GM12873 (cell line): ENCODE results near the gene SLC26A9.

Experiments used
- TF ChIP-seq, protein P1 (sequence below): IDR thresholded peaks from 2 replicates; pipeline ENCODE4 v1.5.1; 2012; ENCODE audit warnings: low read depth, mild to moderate bottlenecking, moderate library complexity, low read length, control low read depth; ENCODE audit not compliant: insufficient read depth; ENCODE audit errors: missing control alignments

SLC26A9 gene

DNA sequence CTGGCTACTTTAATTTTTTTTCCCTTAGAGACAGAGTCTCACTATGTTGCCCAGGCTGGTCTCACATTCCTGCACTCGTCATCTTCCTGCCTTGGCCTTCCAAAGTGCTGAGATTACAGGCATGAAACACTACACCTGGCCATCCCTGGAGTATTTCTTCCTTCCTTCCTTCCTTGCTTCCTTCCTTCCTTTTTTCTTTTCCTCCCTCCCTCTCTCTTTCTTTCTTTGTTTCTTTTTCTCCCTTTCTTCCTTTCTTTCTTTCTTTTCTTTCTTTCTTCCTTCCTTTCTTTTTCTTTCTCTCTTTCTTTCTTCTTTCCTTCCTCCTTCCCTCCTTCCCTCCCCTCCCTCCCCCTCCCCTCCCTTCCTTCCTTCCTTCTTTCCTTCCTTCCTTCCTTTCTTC is 46.9 kb downstream of the SLC26A9 start:
- TF ChIP-seq, protein P1, sequence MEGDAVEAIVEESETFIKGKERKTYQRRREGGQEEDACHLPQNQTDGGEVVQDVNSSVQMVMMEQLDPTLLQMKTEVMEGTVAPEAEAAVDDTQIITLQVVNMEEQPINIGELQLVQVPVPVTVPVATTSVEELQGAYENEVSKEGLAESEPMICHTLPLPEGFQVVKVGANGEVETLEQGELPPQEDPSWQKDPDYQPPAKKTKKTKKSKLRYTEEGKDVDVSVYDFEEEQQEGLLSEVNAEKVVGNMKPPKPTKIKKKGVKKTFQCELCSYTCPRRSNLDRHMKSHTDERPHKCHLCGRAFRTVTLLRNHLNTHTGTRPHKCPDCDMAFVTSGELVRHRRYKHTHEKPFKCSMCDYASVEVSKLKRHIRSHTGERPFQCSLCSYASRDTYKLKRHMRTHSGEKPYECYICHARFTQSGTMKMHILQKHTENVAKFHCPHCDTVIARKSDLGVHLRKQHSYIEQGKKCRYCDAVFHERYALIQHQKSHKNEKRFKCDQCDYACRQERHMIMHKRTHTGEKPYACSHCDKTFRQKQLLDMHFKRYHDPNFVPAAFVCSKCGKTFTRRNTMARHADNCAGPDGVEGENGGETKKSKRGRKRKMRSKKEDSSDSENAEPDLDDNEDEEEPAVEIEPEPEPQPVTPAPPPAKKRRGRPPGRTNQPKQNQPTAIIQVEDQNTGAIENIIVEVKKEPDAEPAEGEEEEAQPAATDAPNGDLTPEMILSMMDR = no peak

DNA sequence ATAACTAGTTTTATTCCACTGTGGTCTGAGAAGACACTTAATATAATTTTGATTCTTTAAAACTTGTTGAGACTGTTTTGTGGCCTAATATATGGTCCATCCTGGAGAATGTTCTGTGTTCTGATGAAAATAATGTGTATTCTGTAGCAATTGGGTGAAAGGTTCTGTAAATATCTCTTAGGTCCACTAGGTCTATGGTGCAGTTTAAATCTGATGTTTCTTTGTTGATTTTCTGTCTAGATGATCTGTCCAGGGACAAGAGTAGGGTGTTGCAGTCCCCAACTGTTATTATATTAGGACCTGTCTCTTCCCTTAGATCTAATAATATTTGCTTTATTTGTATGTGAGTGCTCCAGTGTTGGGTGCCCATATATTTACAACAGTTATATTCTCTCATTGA is 59.5 kb downstream of the SLC26A9 start:
- TF ChIP-seq, protein P1 = no peak

DNA sequence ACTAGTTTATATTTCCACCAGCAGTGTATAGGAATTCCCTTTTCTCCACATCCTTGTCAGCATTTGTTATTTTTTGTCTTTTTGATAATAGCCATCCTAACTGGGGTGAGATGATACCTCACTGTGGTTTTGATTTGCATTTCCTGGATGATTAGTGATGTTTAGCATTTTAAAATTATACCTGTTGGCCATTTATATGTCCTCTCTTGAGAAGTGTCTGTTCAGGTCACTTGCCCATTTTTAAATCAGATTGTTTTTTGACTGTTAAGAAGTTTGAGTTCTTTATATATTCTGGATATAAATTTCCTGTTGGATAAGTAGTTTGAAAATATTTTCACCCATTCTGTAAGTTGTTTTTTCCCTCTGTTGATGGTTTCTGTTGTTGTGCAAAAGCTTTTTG is 62.3 kb downstream of the SLC26A9 start:
- TF ChIP-seq, protein P1 = no peak

DNA sequence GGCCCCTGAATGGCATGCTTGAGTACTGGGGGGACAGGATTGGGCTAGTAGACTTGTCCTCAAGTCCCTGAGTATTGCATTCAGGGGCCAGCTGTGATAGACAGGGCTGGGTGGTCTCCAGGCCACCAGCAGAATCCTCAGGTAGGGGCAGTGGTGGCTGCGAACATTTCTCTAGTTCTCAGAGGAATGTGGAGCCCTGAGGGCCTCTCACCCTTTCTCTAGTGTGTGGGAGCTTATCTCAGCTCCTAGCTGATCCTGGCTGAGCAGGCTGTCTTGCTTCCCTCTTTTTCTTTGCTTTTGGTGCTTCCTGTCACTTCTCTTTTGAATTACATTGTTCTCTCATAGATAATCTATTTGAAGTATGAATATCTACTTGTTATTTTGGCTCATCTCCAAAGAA is 63.3 kb downstream of the SLC26A9 start:
- TF ChIP-seq, protein P1 = no peak

DNA sequence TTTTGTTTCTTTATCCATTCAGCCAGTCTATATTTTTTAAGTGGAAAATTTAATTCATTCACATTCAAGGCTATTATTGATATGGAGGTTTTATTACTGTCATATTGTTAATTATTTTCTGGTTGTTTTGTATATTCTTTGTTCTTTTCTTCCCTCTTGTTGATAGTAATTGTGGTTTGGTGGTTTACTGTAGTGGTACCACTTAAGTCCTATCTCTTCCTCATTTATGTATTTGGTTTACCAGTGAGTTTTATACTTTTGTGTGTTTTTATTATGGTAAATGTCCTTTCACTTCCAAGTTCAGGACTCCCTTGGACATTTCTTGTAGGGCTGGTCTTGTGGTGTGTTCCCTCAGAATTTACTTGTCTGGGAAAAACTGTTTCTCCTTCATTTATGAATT is 65.2 kb downstream of the SLC26A9 start:
- TF ChIP-seq, protein P1 = no peak

DNA sequence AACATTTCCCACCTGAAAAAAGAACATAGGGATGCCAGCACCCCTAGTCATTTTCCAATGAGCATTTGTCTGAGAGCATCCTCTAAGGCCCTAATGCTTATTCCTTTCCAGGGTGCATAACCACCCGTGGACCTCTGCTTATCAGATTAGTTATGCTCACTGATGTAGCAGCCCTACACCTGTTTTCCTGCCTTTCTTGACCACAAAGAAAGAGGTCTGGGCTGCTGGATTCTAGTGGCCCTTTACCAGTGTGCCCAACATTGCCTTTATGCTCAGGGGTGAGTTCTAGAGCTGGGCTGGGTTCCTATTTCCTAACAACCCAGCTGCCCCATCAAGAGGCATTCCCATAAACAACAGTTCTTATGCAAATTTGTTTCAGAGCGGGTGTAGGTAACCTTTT is 73.0 kb downstream of the SLC26A9 start:
- TF ChIP-seq, protein P1 = no peak
